Loucy (cell line): Measurements from ENCODE around the gene MYOD1.

ENCODE experiments used
- H2AFZ ChIP-seq: fragments of 200-600 bp; sonication (generic); 2 replicates; pipeline ENCODE4 v1.6.0; 2016; ENCODE audit warnings: antibody characterized with exemption, mild to moderate bottlenecking, low read length, moderate library complexity
- H3F3A ChIP-seq: fragments of 200-600 bp; 2 replicates; pipeline ENCODE4 v1.6.0; 2016; ENCODE audit warnings: antibody characterized with exemption, low read depth, mild to moderate bottlenecking
- H3K27me3 ChIP-seq: fragments of 200-600 bp; sonication (generic); 2 replicates; pipeline ENCODE4 v1.6.1; 2014; ENCODE audit warnings: low read length, mild to moderate bottlenecking; ENCODE audit not compliant: insufficient read depth, poor library complexity, severe bottlenecking
- H3K36me3 ChIP-seq: fragments of 200-600 bp; sonication (generic); 2 replicates; pipeline ENCODE4 v1.6.1; 2016; ENCODE audit warnings: low read length; ENCODE audit not compliant: insufficient read depth
- H3K4me1 ChIP-seq: fragments of 200-600 bp; sonication (generic); 2 replicates; pipeline ENCODE4 v1.5.1; 2014; ENCODE audit warnings: low read length, mild to moderate bottlenecking; ENCODE audit not compliant: insufficient read depth, poor library complexity, severe bottlenecking
- H3K4me2 ChIP-seq: fragments of 200-600 bp; sonication (generic); 2 replicates; pipeline ENCODE4 v1.6.0; 2014; ENCODE audit warnings: antibody characterized with exemption, low read length, low read depth, mild to moderate bottlenecking; ENCODE audit not compliant: poor library complexity, severe bottlenecking
- H3K4me3 ChIP-seq: fragments of 200-600 bp; sonication (generic); 2 replicates; pipeline ENCODE4 v1.5.1; 2014; ENCODE audit warnings: low read length, mild to moderate bottlenecking, mixed read lengths; ENCODE audit not compliant: poor library complexity, severe bottlenecking
- H3K79me2 ChIP-seq: fragments of 200-600 bp; sonication (generic); 2 replicates; pipeline ENCODE4 v1.6.1; 2014; ENCODE audit warnings: low read length; ENCODE audit not compliant: insufficient read depth
- H3K9ac ChIP-seq: fragments of 200-600 bp; sonication (generic); 2 replicates; pipeline ENCODE4 v1.6.0; 2014; ENCODE audit warnings: mild to moderate bottlenecking, low read depth, low read length, moderate library complexity; ENCODE audit not compliant: poor library complexity, severe bottlenecking
- H3K9me2 ChIP-seq: fragments of 200-600 bp; sonication (generic); replicated peaks from 2 replicates; pipeline ENCODE4 v1.6.1; 2016; ENCODE audit warnings: low read depth, low read length, mixed read lengths
- H3K9me3 ChIP-seq: fragments of 200-600 bp; sonication (generic); 2 replicates; pipeline ENCODE4 v1.6.1; 2014; ENCODE audit warnings: mild to moderate bottlenecking, antibody characterized with exemption, low read length, low read depth; ENCODE audit not compliant: insufficient read depth
- H4K20me1 ChIP-seq: fragments of 200-600 bp; sonication (generic); 2 replicates; pipeline ENCODE4 v1.6.0; 2014; ENCODE audit warnings: antibody characterized with exemption, low read length, mild to moderate bottlenecking; ENCODE audit not compliant: insufficient read depth, poor library complexity, severe bottlenecking
- CTCF ChIP-seq: fragments of 200-600 bp; sonication (generic); conservative IDR thresholded peaks from 2 replicates; pipeline ENCODE4 v1.5.1; 2014; ENCODE audit warnings: mild to moderate bottlenecking, antibody characterized with exemption, low read length
- EZH2phosphoT487 ChIP-seq: fragments of 200-600 bp; IDR thresholded peaks from 2 replicates; pipeline ENCODE4 v1.6.1; 2018; ENCODE audit warnings: antibody characterized with exemption, mild to moderate bottlenecking, moderate library complexity, borderline replicate concordance

MYOD1 gene

GRCh38 chr11:17743808-17744119 is 24.4 kb downstream of the MYOD1 start:
- Histone ChIP-seq H3K36me3 (no peaks in the 10 kb centered on the region), H3F3A (no peaks in the 10 kb centered on the region), H3K79me2 (no peaks in the 10 kb centered on the region), H3K4me2 (no peak overlapping the region), H3K27me3 (no peaks in the 10 kb centered on the region), H4K20me1 (no peaks in the 10 kb centered on the region), H3K4me1 (no peaks in the 10 kb centered on the region), H3K9me3 (no peaks in the 10 kb centered on the region), H3K9ac (no peak overlapping the region), H3K4me3 (no peak overlapping the region), H3K9me2 (no peaks in the 10 kb centered on the region), H2AFZ (no peak overlapping the region)
- no peak for TF ChIP-seq EZH2phosphoT487
- TF ChIP-seq CTCF = no peak

- H4K20me1 ChIP-seq = no peaks in the 10 kb centered on the region
Measured at GRCh38 chr11:17744151-17744940, 25.0 kb downstream of the MYOD1 start.

GRCh38 chr11:17745023-17745772 is 25.8 kb downstream of the MYOD1 start:
- Histone ChIP-seq H3K4me3 (no peak overlapping the region), H4K20me1 (no peaks in the 10 kb centered on the region), H3K9me3 (no peaks in the 10 kb centered on the region), H3F3A (no peaks in the 10 kb centered on the region), H3K4me1 (no peaks in the 10 kb centered on the region), H2AFZ (no peak overlapping the region), H3K4me2 (no peak overlapping the region), H3K79me2 (no peaks in the 10 kb centered on the region), H3K27me3 (no peaks in the 10 kb centered on the region), H3K9me2 (no peaks in the 10 kb centered on the region), H3K9ac (no peak overlapping the region), H3K36me3 (no peaks in the 10 kb centered on the region)
- TF ChIP-seq EZH2phosphoT487 (no peak), CTCF (no peak)

More at GRCh38 chr11:17744151-17744940, 25.0 kb downstream of the MYOD1 start:
- no peaks in the 10 kb centered on the region for H3F3A ChIP-seq
- H3K79me2 ChIP-seq = no peaks in the 10 kb centered on the region
- H3K4me1 ChIP-seq = no peaks in the 10 kb centered on the region
- no peaks in the 10 kb centered on the region for H3K9me2 ChIP-seq
- no peaks in the 10 kb centered on the region for H3K27me3 ChIP-seq
- H2AFZ ChIP-seq = no peak overlapping the region
- no peaks in the 10 kb centered on the region for H3K9me3 ChIP-seq
- no peak overlapping the region for H3K9ac ChIP-seq
- H3K4me2 ChIP-seq = no peak overlapping the region
- no peak overlapping the region for H3K4me3 ChIP-seq
- no peak for TF ChIP-seq EZH2phosphoT487
- H3K36me3 ChIP-seq = no peaks in the 10 kb centered on the region
